SIG-M5 treated with dmso at 0.1 percent for 504 hours (cell line): ENCODE measurements around the gene THAP7.

Experiments used
- DNase-seq: peaks from one replicate; lab custom pipeline; 2025; ENCODE audit not compliant: unreplicated experiment; lab: John Stamatoyannopoulos, UW

Gene THAP7

DNA sequence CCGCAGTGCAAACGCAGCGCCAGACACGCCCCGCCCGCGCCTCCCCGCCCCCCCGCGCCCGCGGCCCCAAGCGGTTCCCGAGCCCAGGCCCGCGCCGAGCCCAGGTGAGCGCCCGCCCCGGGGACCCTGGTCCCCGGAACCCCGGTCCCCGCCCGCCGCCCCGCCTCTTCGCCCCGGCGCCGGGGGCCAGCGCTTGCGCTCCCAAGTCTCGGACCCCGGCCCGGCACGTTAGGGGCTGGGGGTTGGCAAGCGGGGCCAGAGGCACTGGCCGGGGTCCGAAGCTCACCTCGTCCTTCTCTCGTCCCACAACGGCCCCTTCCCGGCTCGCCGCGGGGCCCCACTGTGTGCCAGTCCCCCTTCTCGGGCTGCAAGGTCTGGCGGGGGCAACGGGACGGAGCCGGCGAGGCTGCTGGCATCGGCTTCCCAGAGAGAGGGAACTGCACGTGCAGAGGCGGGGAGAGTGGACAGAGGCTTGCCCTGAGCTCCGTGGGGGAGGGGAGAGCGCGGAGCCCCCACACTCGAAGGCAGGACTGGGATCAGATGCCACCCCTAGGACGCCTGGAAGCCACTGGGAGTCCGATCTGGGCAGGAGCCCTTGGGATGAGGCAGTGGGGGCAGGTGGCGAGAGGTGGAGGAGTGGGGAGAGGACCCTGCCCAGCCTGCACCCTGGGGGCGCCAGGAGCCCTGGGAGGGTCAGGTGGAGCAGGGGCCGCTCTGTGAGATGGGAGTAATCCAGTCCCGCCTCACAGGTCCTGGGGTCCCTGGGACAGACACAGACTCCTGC, 36.6 kb downstream of the THAP7 start:
- no peak for DNase-seq

DNA sequence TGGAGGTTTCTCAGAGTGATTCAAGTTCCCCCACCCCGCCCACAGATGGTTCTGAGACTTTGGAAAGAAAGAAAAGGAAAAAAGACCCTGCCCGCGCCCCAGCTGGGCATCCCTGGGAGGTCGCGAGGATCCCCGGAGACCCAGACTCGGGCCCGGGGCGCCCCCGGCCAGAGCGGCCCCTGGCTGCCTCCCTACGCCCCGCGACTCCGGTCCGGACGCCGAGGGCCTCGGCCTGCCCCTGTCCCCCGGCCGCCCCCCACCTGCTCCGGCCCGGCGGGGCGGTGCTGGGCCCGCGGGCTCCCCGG, 37.2 kb downstream of the THAP7 start:
- no peak for DNase-seq

- DNase-seq, result no peak
These were observed 37.7 kb downstream of the THAP7 start for GRCh38 chr22:20964090-20964798.

DNA sequence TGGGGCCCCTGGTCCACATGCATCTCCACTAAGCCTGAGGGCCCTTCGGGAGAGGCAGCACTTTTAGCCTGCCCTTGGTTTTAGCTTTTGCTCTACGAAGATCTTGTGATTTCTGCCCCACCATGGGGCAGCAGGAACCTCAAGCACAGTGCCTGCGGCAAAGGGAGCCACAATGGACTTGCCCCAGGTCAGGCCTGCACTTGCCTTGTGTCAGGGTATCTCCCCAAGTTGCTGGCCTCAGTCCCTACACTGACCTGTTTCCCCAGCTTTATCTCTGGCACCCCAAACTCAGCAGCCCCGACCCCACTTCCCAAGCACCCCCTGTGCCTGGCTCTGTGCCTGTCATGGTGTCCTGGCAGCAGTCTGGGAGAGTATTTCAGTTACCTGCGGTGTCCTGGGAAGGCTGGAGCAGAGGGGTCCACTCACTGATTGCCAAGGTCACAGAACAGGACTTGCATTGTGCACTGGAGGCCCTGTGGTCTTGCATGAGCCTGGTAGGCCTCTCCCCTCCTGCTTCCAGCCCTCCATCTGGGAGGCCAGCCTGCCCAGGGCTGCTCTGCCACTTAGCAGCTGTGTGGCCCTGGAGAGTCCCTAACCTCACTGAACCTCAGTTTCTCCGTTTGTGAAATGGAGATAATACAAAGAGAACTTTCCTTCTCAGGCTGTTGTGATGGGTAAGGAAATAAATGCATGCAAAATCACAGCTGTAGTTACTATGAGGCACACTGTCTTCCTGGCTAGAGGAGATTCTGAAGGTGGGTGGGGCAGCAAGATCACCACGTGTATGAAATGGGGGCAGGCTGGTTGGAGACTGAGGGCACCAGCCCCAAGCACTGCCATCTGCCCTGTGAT, 38.5 kb downstream of the THAP7 start:
- no peak for DNase-seq

DNA sequence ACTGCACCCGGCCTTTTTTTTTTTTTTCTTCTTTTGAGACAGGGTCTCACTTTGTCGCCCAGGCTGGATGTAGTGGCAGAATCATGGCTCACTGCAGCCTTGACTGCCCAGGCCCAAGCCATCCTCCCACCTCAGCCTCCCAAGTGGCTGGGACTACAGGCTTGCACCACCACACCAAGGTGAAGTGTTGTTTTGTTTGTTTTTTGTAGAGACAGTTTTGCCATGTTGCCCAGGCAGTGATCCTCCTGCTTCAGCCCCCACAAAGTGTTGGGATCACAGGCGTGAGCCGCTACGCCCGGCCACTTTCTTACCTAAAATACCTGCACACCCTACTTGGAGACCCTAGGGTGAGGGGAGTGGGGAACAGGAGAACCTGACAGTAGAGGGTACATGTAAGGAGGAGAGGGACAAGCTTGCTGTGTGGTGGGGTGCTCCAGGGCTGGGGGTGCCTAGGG, 39.4 kb downstream of the THAP7 start:
- no peak for DNase-seq

- no peak for DNase-seq
These were observed 41.3 kb downstream of the THAP7 start for GRCh38 chr22:20960609-20961008.

DNA sequence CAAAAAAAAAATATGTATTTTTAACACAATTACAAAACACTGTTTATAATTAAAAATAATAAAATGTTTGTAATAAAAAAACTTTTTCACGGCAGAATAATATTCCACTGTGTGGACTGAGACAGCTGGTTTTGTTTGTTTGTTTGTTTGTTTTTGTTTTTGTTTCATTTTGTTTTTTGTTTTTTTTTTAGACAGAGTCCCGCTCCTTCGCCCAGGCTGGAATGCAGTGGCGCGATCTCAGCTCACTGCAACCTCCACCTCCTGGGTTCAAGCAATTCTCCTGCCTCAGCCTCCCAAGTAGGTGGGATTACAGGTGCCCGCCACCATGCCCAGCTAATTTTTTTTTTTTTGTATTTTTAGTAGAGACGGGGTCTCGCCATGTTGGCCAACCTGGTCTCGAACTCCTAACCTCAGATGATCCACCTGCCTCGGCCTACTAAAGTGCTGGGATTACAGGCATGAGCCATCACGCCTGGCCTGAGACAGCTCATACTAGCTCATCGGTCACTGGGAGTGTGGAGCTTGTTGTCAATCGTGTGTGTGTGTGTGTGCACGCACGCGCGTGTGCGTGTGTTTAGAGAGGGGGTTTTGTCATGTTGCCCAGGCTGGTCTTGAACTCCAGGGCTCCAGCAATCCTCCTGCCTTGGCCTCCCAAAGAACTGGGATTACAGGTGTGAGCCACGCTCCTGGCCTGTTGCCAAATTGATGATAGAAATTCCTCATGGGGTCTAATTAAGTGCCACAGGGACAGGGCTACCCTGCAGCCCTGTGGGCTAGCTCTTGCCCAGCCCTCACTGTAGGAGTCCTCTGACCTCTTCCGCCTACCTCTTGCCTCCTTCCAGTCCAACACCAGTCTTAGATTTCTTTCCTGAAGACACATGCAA, 42.1 kb downstream of the THAP7 start:
- no peak for DNase-seq

- DNase-seq, result peak; percentile 26
These were observed 44.1 kb downstream of the THAP7 start for GRCh38 chr22:20957683-20958431.

GRCh38 chr22:20957102-20957682, 44.7 kb downstream of the THAP7 start:
- no peak for DNase-seq

- peak; percentile 26 for DNase-seq
These were observed 45.4 kb downstream of the THAP7 start for GRCh38 chr22:20956258-20957101.

DNA sequence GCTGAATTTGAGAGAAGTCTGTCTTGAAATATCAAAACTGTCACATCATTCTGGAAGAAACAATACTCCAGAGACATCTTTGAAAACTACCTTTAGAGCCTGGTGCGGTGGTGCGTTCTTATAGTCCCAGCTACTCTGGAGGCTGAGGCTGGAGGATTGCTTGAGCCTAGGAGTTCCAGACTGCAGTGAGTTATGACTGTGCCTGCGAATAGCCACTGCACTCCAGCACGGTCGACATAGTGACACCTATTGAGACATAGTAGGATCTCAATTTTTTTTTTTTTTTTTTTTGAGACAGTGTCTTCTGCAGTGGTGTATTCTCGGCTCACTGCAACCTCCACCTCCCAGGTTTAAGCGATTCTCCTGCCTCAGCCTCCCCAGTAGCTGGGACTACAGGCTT, 46.4 kb downstream of the THAP7 start:
- no peak for DNase-seq

- peak; percentile 85 for DNase-seq
These were observed 48.0 kb downstream of the THAP7 start for GRCh38 chr22:20953668-20954500.

DNA sequence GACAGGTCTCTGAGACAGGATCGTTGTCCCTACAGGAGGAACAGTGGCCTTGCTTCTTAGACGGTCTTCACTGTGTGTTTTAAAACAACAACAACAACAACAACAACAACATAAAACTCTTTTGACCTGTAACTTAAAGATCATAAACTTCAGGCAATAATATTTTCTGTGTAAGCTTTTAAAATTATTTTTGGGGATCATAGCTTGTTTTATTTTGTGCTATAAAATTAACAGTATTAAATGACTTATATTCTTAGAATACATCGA, 48.6 kb downstream of the THAP7 start:
- no peak for DNase-seq

- no peak for DNase-seq
These were observed 49.2 kb downstream of the THAP7 start for GRCh38 chr22:20952544-20953341.

- DNase-seq, result no peak
These were observed 50.0 kb downstream of the THAP7 start for GRCh38 chr22:20951932-20952380.

DNA sequence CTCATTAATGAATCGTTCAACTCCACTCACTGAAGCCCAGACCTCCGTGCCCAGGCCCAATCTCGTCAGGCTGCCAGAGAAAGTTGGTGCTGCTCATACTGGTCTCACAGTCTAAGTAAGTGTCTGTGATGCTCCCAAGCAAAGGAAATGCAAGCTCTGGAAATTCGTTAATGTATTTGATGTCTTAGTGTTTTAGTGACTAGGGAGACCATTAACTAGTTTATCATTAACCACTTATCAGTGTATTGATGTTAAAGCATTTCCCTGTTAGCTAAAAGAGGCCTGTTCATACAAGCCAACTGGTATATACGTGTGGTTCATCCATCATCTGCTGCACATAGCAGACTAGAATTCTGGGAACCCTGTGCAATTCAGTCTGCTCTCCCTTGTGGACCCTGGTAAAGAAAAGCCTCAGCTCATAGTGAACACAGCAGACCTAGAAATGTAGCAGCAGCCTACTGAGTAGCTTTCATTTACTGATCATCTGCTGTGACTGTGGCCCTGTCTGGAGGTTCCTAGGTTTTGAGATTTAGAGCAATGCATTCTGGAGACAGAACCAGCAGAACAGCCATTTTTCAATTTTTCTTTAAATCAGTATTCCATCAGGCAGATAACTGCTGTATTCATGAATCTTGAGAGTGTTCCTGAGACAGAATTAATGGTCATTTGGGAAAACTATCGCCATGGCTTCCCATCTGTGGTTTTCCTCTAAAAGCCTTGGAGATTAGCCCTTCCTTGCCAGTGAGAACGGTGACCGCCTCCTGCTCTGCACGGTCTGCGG, 50.6 kb downstream of the THAP7 start:
- DNase-seq, result no peak
